Epithelial cell of esophagus (primary cell): ENCODE data around the gene DENND5B.
"Not testable (repeated sequence)": the region's sequence is repeated elsewhere in the genome, so short reads cannot be mapped to it uniquely, and the experiment has no call there.

ENCODE experiments used
- DNase-seq: peaks from one replicate; pipeline ENCODE4 v3.0.0; 2010; ENCODE audit warnings: low read depth
- H3K4me3 ChIP-seq: 2 replicates; pipeline ENCODE4 v1.5.1; 2011; ENCODE audit warnings: mild to moderate bottlenecking, low read length, control low read depth
- TF ChIP-seq, protein P1 (sequence below): IDR thresholded peaks from 2 replicates; pipeline ENCODE4 v1.5.1; 2011; ENCODE audit warnings: low read depth, mild to moderate bottlenecking, low read length, control low read depth, inconsistent platforms; ENCODE audit not compliant: insufficient read depth; ENCODE audit errors: missing control alignments

DENND5B gene

DNA sequence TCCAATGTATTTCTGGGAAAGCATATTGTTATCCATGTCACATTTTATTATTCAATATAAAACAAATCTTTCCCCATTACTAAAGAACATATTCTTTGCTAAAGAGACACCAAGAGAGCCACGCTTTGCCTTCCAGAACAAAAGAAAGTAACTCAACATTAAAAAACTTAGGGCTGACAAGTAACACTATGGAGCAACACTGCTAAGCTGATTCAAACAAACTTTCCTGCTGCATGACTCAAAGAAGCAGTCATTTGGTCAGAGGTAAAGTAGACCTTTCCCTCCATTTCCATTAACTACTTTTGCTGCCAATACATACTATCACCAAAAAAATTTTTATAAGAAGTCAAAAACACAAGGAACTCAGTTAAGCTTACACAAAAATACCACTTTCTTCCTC lies 83.0 kb downstream of the DENND5B start:
- TF ChIP-seq, protein P1, sequence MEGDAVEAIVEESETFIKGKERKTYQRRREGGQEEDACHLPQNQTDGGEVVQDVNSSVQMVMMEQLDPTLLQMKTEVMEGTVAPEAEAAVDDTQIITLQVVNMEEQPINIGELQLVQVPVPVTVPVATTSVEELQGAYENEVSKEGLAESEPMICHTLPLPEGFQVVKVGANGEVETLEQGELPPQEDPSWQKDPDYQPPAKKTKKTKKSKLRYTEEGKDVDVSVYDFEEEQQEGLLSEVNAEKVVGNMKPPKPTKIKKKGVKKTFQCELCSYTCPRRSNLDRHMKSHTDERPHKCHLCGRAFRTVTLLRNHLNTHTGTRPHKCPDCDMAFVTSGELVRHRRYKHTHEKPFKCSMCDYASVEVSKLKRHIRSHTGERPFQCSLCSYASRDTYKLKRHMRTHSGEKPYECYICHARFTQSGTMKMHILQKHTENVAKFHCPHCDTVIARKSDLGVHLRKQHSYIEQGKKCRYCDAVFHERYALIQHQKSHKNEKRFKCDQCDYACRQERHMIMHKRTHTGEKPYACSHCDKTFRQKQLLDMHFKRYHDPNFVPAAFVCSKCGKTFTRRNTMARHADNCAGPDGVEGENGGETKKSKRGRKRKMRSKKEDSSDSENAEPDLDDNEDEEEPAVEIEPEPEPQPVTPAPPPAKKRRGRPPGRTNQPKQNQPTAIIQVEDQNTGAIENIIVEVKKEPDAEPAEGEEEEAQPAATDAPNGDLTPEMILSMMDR, result no peak
- H3K4me3 ChIP-seq, result no peak overlapping the region
- peak; percentile 73 for DNase-seq

GRCh38 chr12:31506515-31507306 lies 84.2 kb downstream of the DENND5B start:
- DNase-seq, result peak; percentile 68
- TF ChIP-seq, protein P1, result no peak
- no peak overlapping the region for H3K4me3 ChIP-seq

GRCh38 chr12:31504625-31505222 lies 86.2 kb downstream of the DENND5B start:
- TF ChIP-seq, protein P1, result no peak
- DNase-seq, result no peak
- no peak overlapping the region for H3K4me3 ChIP-seq

- DNase-seq, H3K4me3 ChIP-seq: not testable (repeated sequence)
These were observed 89.9 kb downstream of the DENND5B start for GRCh38 chr12:31501014-31501413.

- TF ChIP-seq, protein P1, result no peak
- DNase-seq, result no peak
- no peak overlapping the region for H3K4me3 ChIP-seq
These were observed 91.4 kb downstream of the DENND5B start for GRCh38 chr12:31499567-31499966.

GRCh38 chr12:31498424-31498823 lies 92.5 kb downstream of the DENND5B start:
- TF ChIP-seq, protein P1, result no peak
- no peak for DNase-seq
- no peak overlapping the region for H3K4me3 ChIP-seq

- DNase-seq, result no peak
- TF ChIP-seq, protein P1, result no peak
- H3K4me3 ChIP-seq, result no peak overlapping the region
These were observed 94.7 kb downstream of the DENND5B start for GRCh38 chr12:31496257-31496656.
